Measurements from ENCODE around the gene GBA2. TPM values are rescaled to one million over a fixed set of nuclear protein-coding genes. Genes with fewer than 3 reads are reported as not detected.

Gene GBA2
- total RNA-seq, 2 experiments from 2014 or later, result 22.6 to 24.2 TPM

DNA sequence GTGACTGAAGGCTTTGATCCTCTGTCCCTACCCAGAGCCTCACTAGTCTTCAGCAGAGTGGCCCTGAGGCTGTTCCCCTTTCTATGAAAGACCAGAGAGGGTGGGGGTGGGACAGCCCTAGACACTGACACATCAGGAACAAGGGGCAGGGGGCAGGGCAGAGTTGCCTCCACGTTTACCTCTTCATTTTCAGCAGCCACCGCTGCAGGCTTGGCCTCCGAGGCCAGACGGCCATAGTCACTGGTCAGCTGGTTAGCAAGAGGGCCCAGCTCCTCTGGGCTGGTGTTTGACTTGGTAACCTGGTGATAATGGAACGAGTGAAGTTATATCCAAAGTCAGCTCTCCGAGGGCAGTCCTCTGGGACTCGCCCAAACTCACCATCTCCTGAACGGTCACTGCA is 43.7 kb downstream of the GBA2 start:
- no peaks in the 10 kb centered on the region for H3K27me3 Mint-ChIP-seq
- DNase-seq, result no peak
- H3K27ac Mint-ChIP-seq, result no peak overlapping the region
- H3K4me1 Mint-ChIP-seq, result no peaks in the 10 kb centered on the region
- H3K4me3 Mint-ChIP-seq, result no peak overlapping the region
- no peaks in the 10 kb centered on the region for H3K9me3 Mint-ChIP-seq
- peaks cover 25% of the 10 kb centered on the region for H3K36me3 Mint-ChIP-seq

DNA sequence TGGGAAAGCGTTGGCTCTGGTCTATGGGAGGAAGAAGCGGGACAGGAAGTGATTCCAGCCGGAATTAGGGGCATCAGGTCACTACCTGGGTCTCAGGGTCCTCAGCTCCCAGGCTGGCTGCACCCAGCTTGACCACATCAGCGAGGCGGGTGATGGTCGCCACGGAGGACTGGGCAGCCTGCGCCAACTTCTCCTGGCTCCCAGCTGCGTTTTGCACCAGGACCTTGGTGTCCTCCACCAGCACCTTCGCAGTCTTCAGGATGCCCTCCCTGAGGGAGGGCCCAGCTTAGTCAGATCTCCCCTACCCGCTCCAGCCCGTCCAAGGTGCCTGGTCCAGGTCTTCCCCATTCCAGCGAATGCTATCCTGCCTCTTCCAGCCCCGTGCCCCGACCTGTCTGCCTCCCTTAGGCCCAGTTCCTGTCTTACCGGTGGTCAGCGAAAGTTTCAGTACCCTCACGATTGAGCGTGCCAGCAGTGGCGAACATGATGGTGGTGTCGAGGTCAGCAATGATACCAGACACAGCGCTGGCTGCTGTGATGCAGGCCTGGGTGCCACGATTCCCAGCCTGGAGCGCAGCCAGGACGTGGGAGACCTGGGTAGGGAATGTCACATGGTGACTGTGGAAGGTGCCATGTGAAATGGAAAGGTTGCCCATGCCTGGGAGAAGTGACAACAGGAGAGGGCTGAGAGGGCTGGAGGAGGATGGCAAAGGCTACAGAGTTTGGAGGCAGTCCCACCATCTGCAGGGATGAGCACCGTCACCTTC is 44.9 kb downstream of the GBA2 start:
- H3K27ac Mint-ChIP-seq, result no peak overlapping the region
- H3K36me3 Mint-ChIP-seq, result peaks cover 20% of the 10 kb centered on the region
- H3K4me3 Mint-ChIP-seq, result no peak overlapping the region
- DNase-seq, result no peak
- no peaks in the 10 kb centered on the region for H3K9me3 Mint-ChIP-seq
- H3K4me1 Mint-ChIP-seq, result no peaks in the 10 kb centered on the region
- no peaks in the 10 kb centered on the region for H3K27me3 Mint-ChIP-seq

DNA sequence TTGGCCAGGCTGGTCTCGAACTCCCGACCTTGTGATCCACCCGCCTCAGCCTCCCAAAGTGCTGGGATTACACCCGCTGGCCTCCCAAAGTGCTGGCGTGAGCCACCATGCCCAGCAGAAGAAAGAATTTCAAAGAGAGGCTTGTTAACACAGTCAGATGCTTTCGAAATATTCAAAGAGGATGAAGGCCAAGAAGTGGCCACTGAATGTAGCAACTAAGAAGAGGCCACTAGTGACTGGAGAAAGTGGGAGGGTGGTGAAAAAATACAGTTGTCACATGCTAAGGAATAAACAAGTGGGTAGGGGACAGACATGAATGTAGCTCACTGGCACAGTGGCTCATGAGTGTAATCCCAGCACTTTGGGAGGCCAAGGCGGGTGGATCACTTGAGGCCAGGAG is 46.3 kb downstream of the GBA2 start:
- Mint-ChIP-seq H3K27ac (no peak overlapping the region), H3K9me3 (no peaks in the 10 kb centered on the region), H3K4me1 (no peaks in the 10 kb centered on the region), H3K36me3 (peaks cover 18% of the 10 kb centered on the region), H3K27me3 (no peaks in the 10 kb centered on the region), H3K4me3 (no peak overlapping the region)
- DNase-seq, result no peak

DNA sequence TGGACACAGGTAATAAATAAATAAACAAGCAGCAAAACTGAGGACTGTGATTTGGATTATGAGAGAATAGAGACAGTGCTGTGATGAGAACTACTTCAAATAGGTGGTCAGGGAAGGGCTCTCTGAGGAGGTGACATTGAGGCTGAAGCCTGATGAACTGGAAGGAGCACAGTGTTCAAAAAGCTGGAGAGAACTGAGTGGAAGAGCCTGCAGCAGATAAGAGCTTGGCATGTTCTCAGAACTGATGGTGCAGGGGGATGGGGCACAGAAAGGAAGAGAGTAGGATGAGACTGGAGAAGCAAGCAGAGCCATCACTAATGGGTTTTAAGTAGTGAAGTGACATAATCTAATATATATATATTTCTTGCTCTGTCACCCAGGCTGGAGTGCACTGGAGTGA is 48.1 kb downstream of the GBA2 start:
- Mint-ChIP-seq H3K4me3 (no peak overlapping the region), H3K27ac (no peak overlapping the region), H3K36me3 (peaks cover 20% of the 10 kb centered on the region), H3K9me3 (no peaks in the 10 kb centered on the region), H3K4me1 (peaks cover 5% of the 10 kb centered on the region), H3K27me3 (no peaks in the 10 kb centered on the region)
- DNase-seq, result no peak

DNA sequence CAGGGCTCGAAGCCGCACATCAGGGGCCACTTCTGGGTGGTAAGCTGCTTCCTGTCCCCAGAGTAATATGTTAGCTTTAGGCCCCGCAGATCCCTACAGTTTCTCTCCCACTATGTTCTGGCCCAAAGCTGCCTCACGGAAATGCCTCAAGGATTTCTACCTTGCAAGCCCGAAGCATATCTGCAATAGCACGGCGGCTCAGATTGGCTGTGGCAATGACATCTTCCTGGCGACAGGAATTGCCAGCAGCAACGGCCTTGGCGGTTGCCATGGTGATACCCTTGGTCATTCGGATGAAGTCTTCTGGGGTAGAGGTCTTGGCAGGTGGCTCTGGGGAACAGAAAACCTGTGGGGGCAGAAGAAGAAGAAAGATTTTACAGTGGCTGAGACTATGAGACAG is 49.0 kb downstream of the GBA2 start:
- no peak for DNase-seq
- Mint-ChIP-seq H3K27me3 (no peaks in the 10 kb centered on the region), H3K27ac (no peak overlapping the region), H3K4me3 (no peak overlapping the region), H3K9me3 (no peaks in the 10 kb centered on the region), H3K36me3 (peaks cover 18% of the 10 kb centered on the region), H3K4me1 (peaks cover 5% of the 10 kb centered on the region)

DNA sequence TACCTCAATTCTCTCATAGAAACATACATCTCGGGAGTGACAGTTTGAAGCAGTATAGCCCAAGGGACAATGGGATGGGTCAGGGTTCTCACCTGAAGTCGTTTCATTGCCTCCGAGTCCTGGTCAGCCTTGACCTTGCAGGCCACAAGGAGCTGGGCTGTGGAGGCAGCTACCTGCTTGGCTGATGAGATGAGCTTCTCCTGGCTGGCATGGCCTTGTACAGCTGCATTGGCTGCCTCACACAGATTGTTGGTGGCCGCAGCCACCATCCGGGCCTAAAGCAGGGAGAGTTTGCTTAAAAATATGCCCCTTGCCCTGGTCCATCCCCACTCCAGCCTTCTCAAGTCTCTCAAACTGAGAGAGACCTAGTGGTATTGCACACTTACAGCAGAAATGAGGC is 50.8 kb downstream of the GBA2 start:
- no peak for DNase-seq
- no peak overlapping the region for H3K4me3 Mint-ChIP-seq
- H3K4me1 Mint-ChIP-seq, result peaks cover 5% of the 10 kb centered on the region
- peaks cover 16% of the 10 kb centered on the region for H3K36me3 Mint-ChIP-seq
- H3K27me3 Mint-ChIP-seq, result no peaks in the 10 kb centered on the region
- H3K27ac Mint-ChIP-seq, result no peak overlapping the region
- no peaks in the 10 kb centered on the region for H3K9me3 Mint-ChIP-seq

DNA sequence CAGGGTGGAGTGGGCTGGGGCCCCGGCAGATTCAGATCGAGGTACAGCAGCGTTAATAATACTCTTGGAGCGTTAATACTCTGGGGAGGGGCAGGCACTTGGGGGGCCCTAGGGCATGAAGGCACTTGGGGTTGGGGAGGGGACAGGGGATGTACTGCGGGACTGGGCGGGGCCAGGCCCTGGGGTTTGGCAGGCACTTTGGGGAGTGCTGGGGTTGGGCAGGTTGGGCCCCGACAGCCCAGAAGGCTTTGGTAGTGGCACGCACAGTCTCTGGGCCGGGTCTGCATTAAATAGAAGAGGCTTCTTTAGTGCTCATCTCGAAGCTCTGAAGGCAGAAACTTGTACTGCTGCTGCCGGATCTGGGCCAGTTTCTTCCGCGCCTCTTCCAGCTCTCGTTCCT is 51.5 kb downstream of the GBA2 start:
- no peaks in the 10 kb centered on the region for H3K27me3 Mint-ChIP-seq
- no peaks in the 10 kb centered on the region for H3K9me3 Mint-ChIP-seq
- H3K4me3 Mint-ChIP-seq, result no peak overlapping the region
- H3K4me1 Mint-ChIP-seq, result peaks cover 5% of the 10 kb centered on the region
- H3K27ac Mint-ChIP-seq, result no peak overlapping the region
- no peak for DNase-seq
- H3K36me3 Mint-ChIP-seq, result peaks cover 10% of the 10 kb centered on the region

DNA sequence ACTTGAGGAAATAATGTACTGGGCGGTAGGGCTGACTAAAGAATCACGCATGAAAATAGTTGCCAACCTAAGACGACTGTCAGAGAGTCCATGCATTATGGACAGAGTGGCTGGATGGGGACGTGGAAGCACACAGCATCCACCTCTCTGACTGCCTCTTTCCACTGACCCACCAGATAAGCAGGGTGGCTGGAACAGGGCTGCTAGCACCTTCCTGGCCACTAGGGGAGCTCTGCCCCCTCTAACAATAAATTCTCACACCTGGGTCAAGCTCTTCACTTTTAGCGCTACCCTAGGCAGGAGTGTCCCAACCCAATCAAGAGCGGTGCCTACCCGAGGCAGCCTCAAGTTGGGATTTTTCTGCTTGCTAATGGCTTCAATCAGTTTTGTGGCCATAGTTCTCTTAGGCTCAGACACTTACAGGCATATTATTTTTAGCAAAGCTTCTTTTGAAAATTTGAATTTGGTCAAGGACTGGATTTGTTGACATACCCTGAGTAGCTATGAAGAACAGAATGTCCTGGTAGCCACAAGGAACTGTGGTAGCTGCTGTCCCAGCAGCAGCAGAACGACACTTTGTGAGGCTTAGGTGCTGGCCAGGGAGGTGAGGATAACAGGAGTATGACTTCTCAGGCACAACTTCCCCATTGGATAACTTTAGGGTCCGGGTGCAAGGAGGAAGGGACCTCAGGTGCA is 52.4 kb downstream of the GBA2 start:
- no peaks in the 10 kb centered on the region for H3K9me3 Mint-ChIP-seq
- no peak overlapping the region for H3K4me3 Mint-ChIP-seq
- H3K27ac Mint-ChIP-seq, result no peak overlapping the region
- no peaks in the 10 kb centered on the region for H3K27me3 Mint-ChIP-seq
- peaks cover 10% of the 10 kb centered on the region for H3K36me3 Mint-ChIP-seq
- H3K4me1 Mint-ChIP-seq, result peaks cover 5% of the 10 kb centered on the region
- DNase-seq, result peak; percentile 47

DNA sequence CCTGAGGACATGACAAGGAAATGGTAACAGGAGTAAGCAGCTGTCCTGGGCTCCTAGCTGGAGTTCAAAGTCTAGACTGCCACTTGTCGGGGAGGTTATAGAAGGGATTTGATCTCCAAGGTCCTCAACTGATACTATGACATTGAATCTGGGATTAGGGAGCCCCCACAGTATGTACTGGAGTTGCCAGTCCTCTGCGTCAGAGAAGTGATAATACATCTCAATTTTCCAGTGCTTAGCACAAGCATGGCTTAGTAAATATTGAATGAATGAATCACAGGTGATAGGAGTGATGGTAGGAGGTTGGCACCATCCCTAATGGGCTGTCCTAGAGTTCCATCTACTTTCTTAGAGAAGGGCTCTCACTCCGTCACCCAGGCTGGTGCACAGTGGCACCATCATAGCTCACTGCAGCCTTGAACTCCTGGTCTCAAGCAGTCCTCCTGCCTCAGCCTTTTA is 53.1 kb downstream of the GBA2 start:
- H3K9me3 Mint-ChIP-seq, result no peaks in the 10 kb centered on the region
- no peak overlapping the region for H3K4me3 Mint-ChIP-seq

DNA sequence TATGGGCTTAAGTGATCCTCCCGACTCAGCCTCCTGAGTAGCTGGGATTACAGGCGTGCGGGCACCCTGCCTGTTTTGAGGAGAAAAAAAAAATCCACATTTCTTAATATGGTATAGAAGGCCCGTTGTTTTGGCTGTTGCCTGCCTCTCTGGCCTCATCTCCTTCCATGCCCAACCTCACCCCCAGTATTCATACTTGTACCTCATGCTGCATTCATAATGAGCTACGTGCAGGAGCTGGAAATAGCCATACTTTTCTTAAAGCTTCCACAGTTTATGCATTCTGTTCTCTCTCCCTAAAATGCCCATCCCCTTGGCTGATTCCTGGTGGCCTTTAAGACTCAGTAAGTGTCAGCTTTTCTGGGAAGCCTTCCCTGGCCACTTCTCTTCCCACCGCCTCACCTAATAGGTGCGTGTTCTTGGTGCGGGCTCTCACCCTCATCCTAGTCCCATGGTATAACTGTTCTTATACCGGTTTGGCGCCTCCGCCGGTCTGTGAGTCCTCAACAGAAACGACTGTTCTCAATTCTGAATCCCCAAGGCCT is 57.2 kb downstream of the GBA2 start:
- H3K27ac Mint-ChIP-seq, result peak overlapping the region; percentile 2
- peaks cover 6% of the 10 kb centered on the region for H3K36me3 Mint-ChIP-seq
- peaks cover 20% of the 10 kb centered on the region for H3K4me1 Mint-ChIP-seq
- H3K27me3 Mint-ChIP-seq, result no peaks in the 10 kb centered on the region
- no peak for DNase-seq
- no peaks in the 10 kb centered on the region for H3K9me3 Mint-ChIP-seq
- H3K4me3 Mint-ChIP-seq, result peak overlapping the region; percentile 82

More for the DNA sequence above, 53.1 kb downstream of the GBA2 start:
- Mint-ChIP-seq H3K4me1 (peaks cover 5% of the 10 kb centered on the region), H3K36me3 (peaks cover 10% of the 10 kb centered on the region), H3K27me3 (no peaks in the 10 kb centered on the region), H3K27ac (no peak overlapping the region)
- no peak for DNase-seq

DNA sequence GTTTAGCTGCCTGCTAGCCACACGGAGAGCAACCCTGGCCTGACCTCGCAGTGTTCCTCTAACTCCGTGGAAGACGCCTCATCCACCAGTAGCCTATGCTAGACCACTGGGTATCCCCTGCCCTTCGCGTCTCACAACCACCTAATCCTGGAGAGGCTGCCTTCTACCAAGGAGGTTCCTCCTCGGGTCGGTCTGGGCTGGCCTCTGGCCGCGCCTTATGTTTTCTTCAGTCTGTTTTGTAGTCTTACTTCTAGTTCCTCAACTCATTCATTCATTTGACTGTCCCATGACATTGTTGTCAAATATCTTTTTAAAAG is 57.7 kb downstream of the GBA2 start:
- Mint-ChIP-seq H3K4me3 (peak overlapping the region; percentile 82), H3K9me3 (no peaks in the 10 kb centered on the region), H3K27me3 (no peaks in the 10 kb centered on the region), H3K27ac (peak overlapping the region; percentile 74), H3K36me3 (peaks cover 1% of the 10 kb centered on the region), H3K4me1 (peaks cover 16% of the 10 kb centered on the region)
- no peak for DNase-seq

DNA sequence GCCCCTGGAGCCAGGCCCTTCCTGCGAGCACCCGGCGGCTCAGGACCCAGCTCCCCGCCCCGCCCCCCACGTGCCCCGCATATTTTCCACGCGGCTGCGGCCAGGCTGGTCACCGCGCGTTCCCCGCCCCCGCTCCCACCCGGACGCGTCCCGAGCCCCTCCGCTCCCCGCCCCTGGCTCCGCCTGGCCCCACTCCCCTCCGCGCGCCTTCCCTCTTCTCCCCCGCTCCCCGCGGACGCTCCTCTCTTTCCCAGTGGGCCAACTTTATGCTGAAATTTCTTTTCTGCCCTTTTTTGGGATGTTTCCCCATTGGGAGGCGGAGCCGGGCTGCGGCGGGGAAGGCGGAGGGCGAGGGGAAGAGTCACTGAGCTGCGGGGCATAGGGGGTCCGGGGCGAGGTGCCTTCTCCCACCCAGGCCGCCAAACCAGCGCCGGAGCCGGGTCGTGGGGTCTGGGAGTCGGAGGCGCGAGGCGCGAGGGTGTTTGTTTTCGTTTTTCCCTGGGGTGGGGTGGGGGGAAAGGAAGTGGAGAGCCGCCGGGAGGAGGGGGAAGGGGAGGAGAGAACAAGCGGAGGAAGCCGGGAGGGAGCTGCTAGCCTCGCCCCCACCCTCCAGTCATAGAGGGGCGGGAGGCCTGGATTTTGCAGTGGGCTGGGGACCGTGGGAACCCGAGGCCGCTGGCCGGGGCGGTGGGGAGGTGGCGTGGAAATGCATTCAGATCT is 58.3 kb downstream of the GBA2 start:
- Mint-ChIP-seq H3K4me3 (peak overlapping the region; percentile 82), H3K4me1 (peaks cover 16% of the 10 kb centered on the region), H3K36me3 (no peaks in the 10 kb centered on the region), H3K27ac (peak overlapping the region; percentile 74), H3K27me3 (no peaks in the 10 kb centered on the region), H3K9me3 (no peaks in the 10 kb centered on the region)
- DNase-seq, result peak; percentile 34

DNA sequence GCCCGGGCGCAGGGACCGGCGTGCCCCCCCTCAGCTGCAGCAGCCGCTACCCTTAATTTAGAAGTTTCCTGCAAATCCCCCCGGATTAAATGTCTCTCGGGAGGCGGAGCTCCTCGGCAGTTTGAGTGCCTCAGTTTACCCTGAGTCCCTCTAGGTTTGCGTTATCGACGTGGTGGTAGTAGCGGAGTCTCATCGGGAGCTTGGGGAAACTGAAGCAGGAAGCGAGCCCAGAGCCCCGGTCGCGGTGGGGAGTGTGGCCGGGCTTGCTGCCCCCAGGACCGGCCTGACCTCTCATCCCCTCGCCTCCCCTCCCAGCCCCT is 58.8 kb downstream of the GBA2 start:
- H3K36me3 Mint-ChIP-seq, result no peaks in the 10 kb centered on the region
- no peaks in the 10 kb centered on the region for H3K9me3 Mint-ChIP-seq
- peaks cover 16% of the 10 kb centered on the region for H3K4me1 Mint-ChIP-seq
- H3K4me3 Mint-ChIP-seq, result peak overlapping the region; percentile 73
- DNase-seq, result no peak
- no peaks in the 10 kb centered on the region for H3K27me3 Mint-ChIP-seq
- peak overlapping the region; percentile 42 for H3K27ac Mint-ChIP-seq

DNA sequence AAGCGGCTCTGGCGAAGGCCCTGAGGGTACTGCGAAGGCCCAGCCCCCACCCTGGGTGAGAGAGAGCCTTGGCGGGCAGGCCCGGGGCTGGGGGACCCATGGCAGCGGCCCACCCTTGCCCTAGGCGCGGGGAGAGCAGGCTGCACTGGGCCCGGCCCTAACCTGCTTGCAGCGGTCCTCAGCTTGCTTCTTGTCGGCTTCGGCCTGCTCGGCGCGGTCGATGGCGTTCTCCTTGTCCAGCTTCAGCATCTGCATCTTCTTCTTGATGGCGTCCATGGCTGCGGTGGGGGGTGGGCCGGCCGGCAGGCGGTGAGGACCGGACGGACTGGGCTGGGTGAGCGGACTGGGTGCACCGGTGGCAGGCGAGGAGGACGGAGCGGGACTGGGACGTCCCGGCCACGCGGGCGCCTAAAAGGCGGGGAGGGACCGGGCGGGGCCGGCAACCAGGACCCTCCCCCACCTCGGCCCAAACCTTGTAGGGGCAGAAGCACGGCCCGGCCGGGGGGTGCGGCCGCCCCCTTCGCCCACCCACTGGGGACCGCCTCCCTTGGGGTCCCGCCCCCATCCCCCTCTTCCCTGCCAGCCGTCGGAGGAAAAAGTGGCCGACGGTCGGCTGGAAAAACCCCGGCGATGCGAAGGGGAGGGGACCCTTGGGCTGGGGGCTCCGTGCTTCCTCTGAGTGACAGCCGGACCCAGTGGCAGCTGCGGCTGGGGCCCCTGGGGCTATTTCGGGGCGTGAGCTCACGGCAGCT is 59.3 kb downstream of the GBA2 start, which contains the start of gene TPM2:
Gene TPM2, minus strand, starts transcription at position 384 of the 752 bp plus-strand sequence. Its CDS starts 108 bp downstream, at position 276.
- H3K27ac Mint-ChIP-seq, result peak within 1 kb of the TSS; percentile 74
- H3K36me3 Mint-ChIP-seq, result no peaks in the 10 kb centered on the region

More for the DNA sequence above, 59.3 kb downstream of the GBA2 start, which contains the start of gene TPM2:
- Mint-ChIP-seq H3K9me3 (no peaks in the 10 kb centered on the region), H3K4me3 (peak within 1 kb of the TSS; percentile 82), H3K27me3 (no peaks in the 10 kb centered on the region), H3K4me1 (peaks cover 16% of the 10 kb centered on the region)
- DNase-seq, result no peak

Measured in activated naive CD8-positive, alpha-beta T cell treated with anti-CD3 and anti-CD28 coated beads for 36 hours (primary cell).